22Rv1 (cell line): ENCODE results near the gene BORCS5.

ENCODE experiments used
- CTCF ChIP-seq: fragments of 450-650 bp; IDR thresholded peaks from 2 replicates; pipeline ENCODE4 v1.5.1; 2017; ENCODE audit warnings: mild to moderate bottlenecking
- ZFX ChIP-seq: fragments of 450-650 bp; IDR thresholded peaks from 2 replicates; pipeline ENCODE4 v1.6.1; 2017; ENCODE audit warnings: antibody characterized with exemption, borderline replicate concordance

- TF ChIP-seq CTCF (no peak), ZFX (no peak)
Observed at GRCh38 chr12:12397184-12397583, 40.3 kb downstream of the BORCS5 start.
